Measurements from ENCODE around the gene SPDEF.

DNA sequence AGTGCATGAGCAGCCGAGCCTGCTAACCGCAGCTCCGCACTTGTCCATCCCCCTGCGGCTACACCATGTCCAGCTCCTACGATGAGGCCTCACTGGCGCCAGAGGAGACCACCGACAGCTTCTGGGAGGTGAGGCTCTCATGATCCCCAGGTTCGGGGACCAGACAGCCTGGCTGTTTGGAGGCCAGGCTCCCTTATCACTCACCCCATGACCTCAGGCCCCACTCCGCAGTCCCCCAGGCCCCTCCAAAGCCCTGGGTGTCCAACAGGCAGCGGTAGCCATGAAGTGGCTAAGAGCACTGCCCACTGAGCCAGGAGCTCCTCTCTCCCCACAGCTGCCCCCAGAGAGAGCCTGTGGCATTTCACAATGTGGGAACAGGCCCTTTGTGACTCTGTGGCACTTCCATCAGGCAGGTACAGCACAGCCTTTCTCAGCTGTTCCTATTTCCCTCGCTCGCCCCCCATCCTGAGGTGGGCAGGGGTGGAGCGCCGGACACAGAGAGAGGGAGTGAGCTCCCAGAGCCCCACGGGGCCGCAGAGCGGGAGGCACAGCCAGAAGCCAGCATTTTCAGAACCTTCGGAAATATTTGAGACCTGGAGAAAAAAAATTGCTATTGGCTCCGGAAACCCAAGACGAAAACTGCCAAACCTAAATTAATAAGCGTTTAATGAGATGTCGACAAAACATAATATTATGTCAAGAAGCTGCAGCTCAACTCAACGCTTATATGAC lies 29.7 kb downstream of the SPDEF start:
- TF ChIP-seq, protein P1, sequence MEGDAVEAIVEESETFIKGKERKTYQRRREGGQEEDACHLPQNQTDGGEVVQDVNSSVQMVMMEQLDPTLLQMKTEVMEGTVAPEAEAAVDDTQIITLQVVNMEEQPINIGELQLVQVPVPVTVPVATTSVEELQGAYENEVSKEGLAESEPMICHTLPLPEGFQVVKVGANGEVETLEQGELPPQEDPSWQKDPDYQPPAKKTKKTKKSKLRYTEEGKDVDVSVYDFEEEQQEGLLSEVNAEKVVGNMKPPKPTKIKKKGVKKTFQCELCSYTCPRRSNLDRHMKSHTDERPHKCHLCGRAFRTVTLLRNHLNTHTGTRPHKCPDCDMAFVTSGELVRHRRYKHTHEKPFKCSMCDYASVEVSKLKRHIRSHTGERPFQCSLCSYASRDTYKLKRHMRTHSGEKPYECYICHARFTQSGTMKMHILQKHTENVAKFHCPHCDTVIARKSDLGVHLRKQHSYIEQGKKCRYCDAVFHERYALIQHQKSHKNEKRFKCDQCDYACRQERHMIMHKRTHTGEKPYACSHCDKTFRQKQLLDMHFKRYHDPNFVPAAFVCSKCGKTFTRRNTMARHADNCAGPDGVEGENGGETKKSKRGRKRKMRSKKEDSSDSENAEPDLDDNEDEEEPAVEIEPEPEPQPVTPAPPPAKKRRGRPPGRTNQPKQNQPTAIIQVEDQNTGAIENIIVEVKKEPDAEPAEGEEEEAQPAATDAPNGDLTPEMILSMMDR (conservative IDR thresholded peaks at IDR 0.05 in 1 of 2, IDR thresholded peaks at IDR 0.05 in 1 of 2; ENCODE audit: low read depth in 1 of 2, low read length in 2 of 2) = no peak
- TF ChIP-seq EZH2 (IDR thresholded peaks at IDR 0.05; ENCODE audit: low read length, missing control alignments) = no peak

Data from fibroblast of lung (primary cell).